ENCODE measurements around the gene ADARB2.
A peak's percentile ranks its signal among the peaks of the same experiment; 100 is the strongest.

ADARB2 gene

GRCh38 chr10:1193561-1193960 lies 543.8 kb downstream of the ADARB2 start:
- intact Hi-C loops (cut with DNase I): no loop called here
- no peak for DNase-seq

- no peak for DNase-seq
- intact Hi-C loops (cut with DNase I): no loop called here
Measured at GRCh38 chr10:1191752-1192151, 545.6 kb downstream of the ADARB2 start.

GRCh38 chr10:1190791-1191490 lies 546.4 kb downstream of the ADARB2 start:
- intact Hi-C loops (cut with DNase I): no loop called here
- peak in 1 of 42 donors; percentile 12 for DNase-seq

GRCh38 chr10:1190052-1190395 lies 547.3 kb downstream of the ADARB2 start:
- intact Hi-C loops (cut with DNase I): no loop called here
- peak in 1 of 42 donors; percentile 27 for DNase-seq

GRCh38 chr10:1189166-1190051 lies 547.9 kb downstream of the ADARB2 start:
- DNase-seq: peak in 9 of 42 donors; percentile 3 to 33 (median 12)
- intact Hi-C loops (cut with DNase I): no loop called here

- peak in 11 of 42 donors; percentile 10 to 66 (median 44) for DNase-seq
- intact Hi-C loops (cut with DNase I): no loop called here
Measured at GRCh38 chr10:1188558-1189135, 548.7 kb downstream of the ADARB2 start.

GRCh38 chr10:1187855-1188557 lies 549.3 kb downstream of the ADARB2 start:
- intact Hi-C loops (cut with DNase I): no loop called here
- DNase-seq: peak in 15 of 42 donors; percentile 14 to 67 (median 46)

- peak; percentile 63 to 95 (median 86) for DNase-seq
- intact Hi-C loops (cut with DNase I): no loop called here
Measured at GRCh38 chr10:1187151-1187854, 550.0 kb downstream of the ADARB2 start.

GRCh38 chr10:1186683-1186990 lies 550.7 kb downstream of the ADARB2 start:
- intact Hi-C loops (cut with DNase I): no loop called here
- peak in 5 of 42 donors; percentile 5 to 42 (median 23) for DNase-seq

- peak in 4 of 42 donors; percentile 14 to 31 (median 28) for DNase-seq
- intact Hi-C loops (cut with DNase I): no loop called here
Measured at GRCh38 chr10:1185911-1186682, 551.2 kb downstream of the ADARB2 start.

- intact Hi-C loops (cut with DNase I): no loop called here
- peak in 6 of 42 donors; percentile 3 to 32 (median 14) for DNase-seq
Measured at GRCh38 chr10:1184541-1185430, 552.5 kb downstream of the ADARB2 start.

GRCh38 chr10:1183701-1184100 lies 553.6 kb downstream of the ADARB2 start:
- DNase-seq: peak in 4 of 42 donors; percentile 8 to 32 (median 18)
- intact Hi-C loops (cut with DNase I): no loop called here

GRCh38 chr10:1183033-1183396 lies 554.3 kb downstream of the ADARB2 start:
- DNase-seq: peak in 3 of 42 donors; percentile 7 to 32 (median 28)
- intact Hi-C loops (cut with DNase I): no loop called here

- peak in 7 of 42 donors; percentile 7 to 37 (median 27) for DNase-seq
Measured at GRCh38 chr10:1182280-1183032, 554.9 kb downstream of the ADARB2 start.

GRCh38 chr10:1180836-1181235 lies 556.5 kb downstream of the ADARB2 start:
- peak in 29 of 42 donors; percentile 31 to 86 (median 60) for DNase-seq
- intact Hi-C loops (cut with DNase I): no loop called here

More at GRCh38 chr10:1182280-1183032, 554.9 kb downstream of the ADARB2 start:
- intact Hi-C loops (cut with DNase I): no loop called here

- intact Hi-C loops (cut with DNase I): no loop called here
- DNase-seq: peak in 4 of 42 donors; percentile 4 to 30 (median 18)
Measured at GRCh38 chr10:1180071-1180730, 557.1 kb downstream of the ADARB2 start.
